Activated naive CD8-positive, alpha-beta T cell (primary cell): Measurements from ENCODE around the gene CYBRD1.
"Not testable (repeated sequence)": the region's sequence is repeated elsewhere in the genome, so short reads cannot be mapped to it uniquely, and the experiment has no call there.

Experiments used
- H3K27ac Mint-ChIP-seq: one replicate; pipeline ENCODE4 v1.8.0; 2021; ENCODE audit warnings: mixed read lengths
- H3K27me3 Mint-ChIP-seq: one replicate; pipeline ENCODE4 v1.8.0; 2021; ENCODE audit warnings: mixed read lengths
- H3K36me3 Mint-ChIP-seq: one replicate; pipeline ENCODE4 v1.8.0; 2021; ENCODE audit warnings: mixed read lengths
- H3K4me1 Mint-ChIP-seq: one replicate; pipeline ENCODE4 v1.8.0; 2021; ENCODE audit warnings: low read depth, mixed read lengths
- H3K4me3 Mint-ChIP-seq: one replicate; pipeline ENCODE4 v1.8.0; 2021; ENCODE audit warnings: mild to moderate bottlenecking, mixed read lengths
- H3K9me3 Mint-ChIP-seq: one replicate; pipeline ENCODE4 v1.8.0; 2021; ENCODE audit warnings: low read depth, mixed read lengths

Gene CYBRD1

DNA sequence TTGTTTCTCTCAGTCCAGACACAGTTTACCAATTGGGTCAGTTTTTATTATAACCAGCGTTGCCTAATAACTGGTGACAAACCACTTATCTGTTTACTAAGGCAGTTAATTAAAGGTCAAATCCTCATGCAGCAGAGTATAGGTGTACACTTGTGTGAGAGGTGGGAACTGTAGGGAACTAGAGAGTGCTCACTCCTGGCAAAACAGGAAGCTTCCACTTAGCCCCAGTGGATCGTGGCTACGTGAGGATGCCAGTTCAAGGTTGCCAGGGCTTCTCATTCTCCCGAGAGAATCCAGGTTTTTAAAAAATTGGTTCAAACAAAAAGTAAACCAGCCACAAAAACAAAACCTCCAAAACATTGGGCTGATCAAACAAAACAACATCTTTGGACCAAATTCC lies 8.1 kb downstream of the CYBRD1 start:
- H3K27me3 Mint-ChIP-seq, result peaks cover 15% of the 10 kb centered on the region
- H3K9me3 Mint-ChIP-seq, result peaks cover 5% of the 10 kb centered on the region
- no peak overlapping the region for H3K4me3 Mint-ChIP-seq
- H3K4me1 Mint-ChIP-seq, result no peaks in the 10 kb centered on the region
- no peak overlapping the region for H3K27ac Mint-ChIP-seq
- H3K36me3 Mint-ChIP-seq, result peaks cover 4% of the 10 kb centered on the region

DNA sequence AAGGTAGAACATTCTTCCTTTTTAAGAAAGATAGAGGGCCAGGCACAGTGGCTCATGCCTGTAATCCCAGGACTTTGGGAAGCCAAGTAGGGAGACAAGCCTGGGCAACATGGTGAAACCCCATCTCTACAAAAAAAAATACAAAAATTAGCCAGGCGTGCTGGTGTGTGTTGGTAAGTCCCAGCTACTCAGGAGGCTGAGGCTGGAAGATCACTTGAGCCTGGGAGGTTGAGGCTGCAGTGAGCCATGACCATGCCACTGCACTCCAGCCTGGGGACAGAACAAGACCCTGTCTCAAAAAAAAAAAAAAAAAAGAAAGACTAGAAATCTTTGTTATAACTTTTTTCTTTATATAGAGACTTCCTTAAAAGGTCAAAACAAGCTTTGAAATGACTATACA lies 8.6 kb downstream of the CYBRD1 start:
- H3K9me3 Mint-ChIP-seq, H3K27ac Mint-ChIP-seq, H3K4me3 Mint-ChIP-seq, H3K4me1 Mint-ChIP-seq, H3K36me3 Mint-ChIP-seq: not testable (repeated sequence)
- H3K27me3 Mint-ChIP-seq, result peaks cover 14% of the 10 kb centered on the region

DNA sequence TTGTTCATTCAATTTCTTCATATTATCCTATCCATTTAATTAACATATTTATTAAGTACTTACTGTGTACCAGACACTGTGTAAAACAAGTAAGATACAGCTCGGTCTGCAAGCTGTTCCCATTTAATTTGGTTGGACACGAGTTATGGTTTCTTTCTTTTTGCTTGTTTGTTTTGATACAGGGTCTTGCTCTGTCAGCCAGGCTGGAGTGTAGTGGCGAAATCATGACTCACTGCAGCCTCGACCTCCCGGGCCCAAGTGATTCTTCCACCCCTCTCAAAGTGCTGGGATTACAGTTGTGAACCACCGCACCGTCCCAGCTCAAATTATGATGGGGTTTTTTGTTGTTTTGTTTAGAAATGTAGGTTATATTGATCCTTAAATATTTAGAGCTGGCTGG lies 9.0 kb downstream of the CYBRD1 start:
- no peak overlapping the region for H3K4me3 Mint-ChIP-seq
- H3K4me1 Mint-ChIP-seq, result no peaks in the 10 kb centered on the region
- peaks cover 14% of the 10 kb centered on the region for H3K27me3 Mint-ChIP-seq
- peaks cover 4% of the 10 kb centered on the region for H3K36me3 Mint-ChIP-seq
- peaks cover 5% of the 10 kb centered on the region for H3K9me3 Mint-ChIP-seq
- H3K27ac Mint-ChIP-seq, result no peak overlapping the region

DNA sequence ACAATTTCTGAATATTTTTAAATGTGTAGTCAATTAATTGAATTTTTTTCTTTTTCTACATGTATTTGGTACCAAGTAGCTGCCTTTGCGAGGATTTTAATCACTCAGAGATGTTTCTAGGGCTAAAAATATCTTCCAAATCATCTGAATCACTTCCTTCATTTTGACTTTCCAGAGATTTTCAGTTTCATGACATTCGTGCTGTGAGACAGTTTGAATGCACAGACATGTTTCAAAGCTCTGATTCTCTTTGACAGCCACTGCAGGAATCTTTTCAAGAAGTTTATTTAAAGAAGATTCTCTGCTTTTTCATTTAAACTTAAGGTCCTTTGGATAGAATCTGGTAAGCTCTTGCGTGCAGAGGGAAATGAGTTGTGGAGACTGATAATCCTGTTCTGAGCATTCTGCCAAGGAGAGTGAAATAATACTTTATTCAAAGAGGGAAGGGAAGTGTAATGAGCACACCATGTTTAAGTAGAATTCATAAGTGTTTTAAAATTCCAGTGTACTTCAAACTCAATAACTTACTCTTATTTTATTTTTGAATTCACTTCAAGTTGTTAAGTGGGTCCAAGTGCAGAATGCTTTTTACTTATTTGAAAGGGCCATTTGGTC lies 9.7 kb downstream of the CYBRD1 start:
- Mint-ChIP-seq H3K27ac (no peak overlapping the region), H3K4me3 (no peak overlapping the region), H3K4me1 (no peaks in the 10 kb centered on the region), H3K27me3 (peaks cover 14% of the 10 kb centered on the region), H3K36me3 (peaks cover 4% of the 10 kb centered on the region), H3K9me3 (peaks cover 5% of the 10 kb centered on the region)

DNA sequence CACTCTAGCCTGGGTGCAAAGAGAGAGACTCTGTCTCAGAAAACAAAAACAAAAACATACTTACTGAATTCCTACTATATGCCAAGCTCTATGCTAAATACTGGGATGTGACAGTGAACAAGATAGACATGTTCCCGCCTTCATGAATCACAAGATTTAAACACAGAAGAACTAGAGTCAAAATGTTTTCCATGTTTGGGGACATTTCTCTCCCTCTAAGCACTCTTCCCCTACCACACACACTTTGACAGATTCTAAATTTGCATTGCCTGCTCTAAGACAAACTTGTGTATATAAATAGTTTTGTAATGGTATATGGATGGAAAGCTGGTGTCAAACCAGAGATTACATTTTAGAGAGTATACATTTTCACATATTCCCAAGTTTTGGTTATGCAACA lies 11.1 kb downstream of the CYBRD1 start:
- Mint-ChIP-seq H3K36me3 (peaks cover 4% of the 10 kb centered on the region), H3K27ac (no peak overlapping the region), H3K4me1 (no peaks in the 10 kb centered on the region), H3K9me3 (peaks cover 5% of the 10 kb centered on the region), H3K4me3 (no peak overlapping the region), H3K27me3 (peaks cover 14% of the 10 kb centered on the region)

DNA sequence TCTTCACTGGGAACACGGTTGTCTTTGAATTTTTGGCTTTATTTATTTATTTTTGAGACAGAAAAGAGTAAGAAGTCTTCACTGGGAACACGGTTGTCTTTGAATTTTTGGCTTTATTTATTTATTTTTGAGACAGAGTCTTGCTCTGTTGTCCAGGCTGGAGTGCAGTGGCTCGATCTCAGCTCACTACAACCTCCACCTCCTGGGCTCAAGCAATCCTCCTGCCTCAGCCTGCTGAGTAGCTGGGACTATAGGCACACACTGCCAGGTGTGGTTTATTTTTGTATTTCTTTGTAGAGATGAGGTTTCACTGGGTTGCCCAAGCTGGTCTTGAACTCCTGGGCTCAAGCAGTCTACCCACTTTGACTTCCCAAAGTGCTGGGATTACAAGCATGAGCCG lies 13.3 kb downstream of the CYBRD1 start:
- H3K27ac Mint-ChIP-seq, H3K4me1 Mint-ChIP-seq, H3K9me3 Mint-ChIP-seq, H3K4me3 Mint-ChIP-seq, H3K36me3 Mint-ChIP-seq, H3K27me3 Mint-ChIP-seq: not testable (repeated sequence)

DNA sequence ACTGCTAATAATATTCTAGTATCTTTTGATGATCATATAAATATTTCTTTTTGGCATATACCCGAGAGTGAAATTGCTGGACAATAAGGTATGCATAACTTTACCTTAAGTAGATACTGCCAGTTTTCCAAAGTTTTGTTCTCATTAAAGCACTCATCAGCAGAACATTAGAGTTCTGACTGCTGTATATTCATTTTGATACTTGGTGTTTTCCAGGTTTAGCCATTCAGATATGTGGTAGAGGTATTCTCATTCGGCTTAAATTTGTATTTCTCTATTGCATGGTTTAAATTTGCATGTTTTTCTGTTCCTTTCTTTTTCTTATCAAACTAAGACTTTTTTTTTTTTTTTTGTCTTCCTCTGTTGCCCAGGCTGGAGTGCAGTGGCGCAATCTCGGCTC lies 18.2 kb downstream of the CYBRD1 start:
- H3K27me3 Mint-ChIP-seq, result peaks cover 5% of the 10 kb centered on the region
- no peak overlapping the region for H3K4me3 Mint-ChIP-seq
- H3K27ac Mint-ChIP-seq, result no peak overlapping the region
- H3K36me3 Mint-ChIP-seq, result peaks cover 3% of the 10 kb centered on the region
- H3K4me1 Mint-ChIP-seq, result no peaks in the 10 kb centered on the region
- no peaks in the 10 kb centered on the region for H3K9me3 Mint-ChIP-seq

DNA sequence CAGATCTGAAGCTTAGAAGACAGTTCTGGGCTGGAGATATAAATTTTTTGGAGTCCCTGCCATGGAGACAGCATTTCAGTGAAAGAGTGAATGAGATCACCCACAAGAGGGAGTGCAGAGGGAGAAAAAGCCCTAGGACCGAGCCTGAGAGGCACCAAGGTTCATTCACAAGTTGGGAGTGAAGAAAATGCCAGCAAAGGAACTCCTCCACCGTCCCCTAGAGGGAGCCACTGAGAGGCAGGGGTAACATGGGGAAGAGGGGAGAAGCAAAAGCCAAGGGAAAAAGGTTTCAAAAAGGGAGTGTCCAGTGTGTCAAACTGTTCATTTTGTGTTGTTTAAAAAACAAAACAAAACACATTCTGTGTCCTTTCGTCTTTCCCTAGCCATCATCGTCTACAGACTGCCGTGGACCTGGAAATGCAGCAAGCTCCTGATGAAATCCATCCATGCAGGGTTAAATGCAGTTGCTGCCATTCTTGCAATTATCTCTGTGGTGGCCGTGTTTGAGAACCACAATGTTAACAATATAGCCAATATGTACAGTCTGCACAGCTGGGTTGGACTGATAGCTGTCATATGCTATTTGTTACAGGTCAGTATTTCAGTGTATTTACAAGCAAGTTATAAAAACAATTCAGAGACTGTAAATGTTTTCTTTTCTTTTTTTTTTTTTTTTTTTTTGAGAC lies 19.1 kb downstream of the CYBRD1 start:
- Mint-ChIP-seq H3K4me3 (no peak overlapping the region), H3K27me3 (peaks cover 7% of the 10 kb centered on the region), H3K36me3 (peaks cover 3% of the 10 kb centered on the region)

DNA sequence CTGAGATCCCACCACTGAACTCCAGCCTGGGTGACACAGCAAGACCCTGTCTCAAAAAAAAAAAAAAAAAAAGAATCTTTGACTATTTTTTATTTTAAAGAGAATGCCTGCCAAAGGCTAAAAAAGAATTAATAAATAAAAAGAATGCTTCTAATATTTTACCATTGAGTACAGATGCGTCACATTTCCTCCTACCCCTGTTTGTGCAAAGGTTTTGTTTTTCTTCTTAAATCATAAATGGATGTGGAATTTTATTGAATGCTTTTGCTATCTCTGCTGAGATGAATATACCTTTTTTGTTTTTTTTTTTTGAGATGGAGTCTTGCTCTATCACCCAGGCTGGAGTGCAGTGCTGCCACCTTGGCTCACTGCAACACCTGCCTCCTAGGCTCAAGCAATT lies 22.8 kb downstream of the CYBRD1 start:
- no peak overlapping the region for H3K27ac Mint-ChIP-seq
- peaks cover 5% of the 10 kb centered on the region for H3K27me3 Mint-ChIP-seq
- H3K36me3 Mint-ChIP-seq, result peaks cover 3% of the 10 kb centered on the region
- H3K4me3 Mint-ChIP-seq, result no peak overlapping the region
- no peaks in the 10 kb centered on the region for H3K4me1 Mint-ChIP-seq
- H3K9me3 Mint-ChIP-seq, result no peaks in the 10 kb centered on the region

More for the DNA sequence above, 19.1 kb downstream of the CYBRD1 start:
- no peak overlapping the region for H3K27ac Mint-ChIP-seq
- no peaks in the 10 kb centered on the region for H3K9me3 Mint-ChIP-seq
- no peaks in the 10 kb centered on the region for H3K4me1 Mint-ChIP-seq

DNA sequence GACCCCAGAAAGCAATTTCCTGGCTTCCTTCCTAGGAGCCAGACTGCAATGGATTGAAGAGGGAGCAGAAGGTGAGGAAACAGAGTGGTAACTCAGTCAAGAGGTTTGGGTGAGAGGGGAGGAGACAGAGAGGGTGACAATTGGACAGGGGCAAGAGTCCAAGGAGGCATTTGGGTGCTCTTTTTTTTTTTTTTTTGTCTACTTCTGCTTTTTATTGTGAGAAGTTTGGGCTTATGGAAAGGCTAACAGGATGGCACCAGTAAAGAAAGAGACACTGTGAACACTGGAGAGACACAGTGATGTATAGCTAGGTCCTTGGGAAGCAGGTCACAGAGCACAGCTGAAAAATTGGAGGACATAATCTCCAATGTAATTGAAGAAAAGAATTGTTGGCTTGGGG lies 25.0 kb downstream of the CYBRD1 start:
- no peak overlapping the region for H3K27ac Mint-ChIP-seq
- H3K36me3 Mint-ChIP-seq, result no peaks in the 10 kb centered on the region
- no peak overlapping the region for H3K4me3 Mint-ChIP-seq
- H3K9me3 Mint-ChIP-seq, result no peaks in the 10 kb centered on the region
- H3K27me3 Mint-ChIP-seq, result peaks cover 3% of the 10 kb centered on the region
- no peaks in the 10 kb centered on the region for H3K4me1 Mint-ChIP-seq

DNA sequence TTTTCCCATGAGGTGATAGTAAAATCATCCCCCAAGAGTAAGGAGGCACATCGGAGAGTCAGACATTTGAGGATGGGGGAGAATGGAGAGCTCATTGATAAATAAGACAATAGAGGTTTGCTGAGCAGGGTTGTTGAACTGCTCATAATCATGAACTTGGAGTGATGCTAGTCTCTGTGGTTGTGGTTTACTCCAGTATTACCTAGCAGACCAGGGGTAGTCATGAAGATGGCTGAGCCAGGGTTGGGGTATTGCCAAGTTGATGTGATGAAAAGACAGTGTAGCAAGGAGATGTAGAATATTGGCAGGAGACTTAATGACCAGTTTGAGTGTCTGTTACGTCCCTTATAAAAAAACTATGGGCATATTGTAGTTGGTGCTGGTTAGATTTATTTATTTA lies 25.4 kb downstream of the CYBRD1 start:
- no peaks in the 10 kb centered on the region for H3K9me3 Mint-ChIP-seq
- no peak overlapping the region for H3K4me3 Mint-ChIP-seq
- H3K27me3 Mint-ChIP-seq, result peaks cover 4% of the 10 kb centered on the region
- no peak overlapping the region for H3K27ac Mint-ChIP-seq
- H3K36me3 Mint-ChIP-seq, result no peaks in the 10 kb centered on the region
- no peaks in the 10 kb centered on the region for H3K4me1 Mint-ChIP-seq

DNA sequence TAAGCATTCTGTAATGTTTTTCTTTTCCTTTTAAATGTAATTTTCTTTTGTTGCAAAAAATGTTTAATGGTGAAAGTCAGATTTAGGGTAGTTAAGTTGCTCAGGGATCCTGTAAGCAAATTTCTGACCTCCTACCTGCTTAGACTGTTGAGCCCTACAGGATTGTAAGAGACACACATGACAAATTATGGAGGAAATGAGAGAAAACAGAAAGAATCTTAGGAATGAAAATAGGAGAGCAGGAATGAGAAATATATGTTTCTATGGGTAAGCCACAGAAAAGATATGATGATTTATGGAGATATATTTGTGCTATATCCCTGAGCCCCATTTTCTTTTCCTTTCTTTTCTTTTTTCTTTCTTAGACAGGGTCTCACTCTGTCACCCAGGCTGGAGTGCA lies 28.3 kb downstream of the CYBRD1 start:
- no peaks in the 10 kb centered on the region for H3K9me3 Mint-ChIP-seq

DNA sequence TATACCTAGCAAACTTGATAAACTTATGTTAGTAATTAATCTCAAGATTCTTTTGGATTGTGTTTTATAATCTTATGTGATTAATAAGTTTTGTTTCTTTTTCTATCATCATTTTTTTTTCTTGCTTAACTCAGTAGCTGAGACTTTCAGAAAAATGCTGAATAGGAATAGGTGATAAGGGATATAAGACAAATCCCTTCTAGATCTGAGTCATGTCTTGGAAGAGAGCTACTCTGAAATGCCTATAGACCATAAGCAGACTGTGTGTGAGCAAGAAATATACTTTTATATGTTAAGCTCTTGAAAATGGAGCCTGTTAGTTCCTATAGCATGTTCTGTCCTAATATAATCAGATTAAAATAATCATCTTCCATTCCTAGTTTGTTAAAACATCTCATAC lies 29.6 kb downstream of the CYBRD1 start:
- Mint-ChIP-seq H3K36me3 (peaks cover 2% of the 10 kb centered on the region), H3K4me3 (no peak overlapping the region), H3K9me3 (no peaks in the 10 kb centered on the region), H3K4me1 (no peaks in the 10 kb centered on the region), H3K27ac (no peak overlapping the region), H3K27me3 (peaks cover 2% of the 10 kb centered on the region)

More for the DNA sequence above, 28.3 kb downstream of the CYBRD1 start:
- H3K4me1 Mint-ChIP-seq, result no peaks in the 10 kb centered on the region
- H3K27ac Mint-ChIP-seq, result no peak overlapping the region
- peaks cover 3% of the 10 kb centered on the region for H3K27me3 Mint-ChIP-seq
- no peak overlapping the region for H3K4me3 Mint-ChIP-seq
- H3K36me3 Mint-ChIP-seq, result peaks cover 2% of the 10 kb centered on the region

DNA sequence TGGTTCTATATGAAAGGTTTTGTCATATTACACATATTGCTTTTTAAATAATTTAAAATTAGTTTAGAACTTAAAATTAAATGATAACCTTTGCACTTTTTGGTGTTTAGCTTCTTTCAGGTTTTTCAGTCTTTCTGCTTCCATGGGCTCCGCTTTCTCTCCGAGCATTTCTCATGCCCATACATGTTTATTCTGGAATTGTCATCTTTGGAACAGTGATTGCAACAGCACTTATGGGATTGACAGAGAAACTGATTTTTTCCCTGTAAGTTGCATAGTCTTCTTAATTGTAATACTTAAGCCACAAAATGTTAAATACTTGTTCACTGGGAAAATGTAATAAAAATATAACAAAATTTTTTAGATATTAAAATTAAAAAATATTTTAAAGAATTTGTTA lies 31.0 kb downstream of the CYBRD1 start:
- Mint-ChIP-seq H3K9me3 (no peaks in the 10 kb centered on the region), H3K4me3 (no peak overlapping the region), H3K36me3 (peaks cover 2% of the 10 kb centered on the region), H3K27me3 (peaks cover 2% of the 10 kb centered on the region), H3K27ac (no peak overlapping the region), H3K4me1 (no peaks in the 10 kb centered on the region)

DNA sequence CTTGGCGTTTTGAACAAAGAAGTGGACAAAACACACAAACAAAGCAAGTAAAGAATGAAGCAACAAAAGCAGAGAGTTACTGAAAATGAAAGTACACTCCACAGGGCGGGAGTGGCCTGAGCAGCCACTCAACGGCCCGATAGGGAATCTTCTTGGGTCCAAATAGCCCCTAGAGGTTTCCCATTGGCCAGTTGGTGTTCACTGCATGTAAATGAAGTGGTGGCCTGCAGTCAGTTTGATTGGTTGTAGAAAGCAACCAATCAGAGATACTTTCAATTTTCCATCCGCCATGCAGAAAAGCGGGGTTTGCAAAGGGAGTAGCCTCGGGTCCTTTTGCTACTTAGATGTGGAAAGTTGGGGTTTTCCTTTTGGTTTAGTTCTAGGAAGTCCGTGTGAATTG lies 31.6 kb downstream of the CYBRD1 start:
- Mint-ChIP-seq H3K4me1 (no peaks in the 10 kb centered on the region), H3K27ac (no peak overlapping the region), H3K4me3 (no peak overlapping the region), H3K36me3 (peaks cover 2% of the 10 kb centered on the region), H3K9me3 (no peaks in the 10 kb centered on the region), H3K27me3 (peaks cover 3% of the 10 kb centered on the region)

DNA sequence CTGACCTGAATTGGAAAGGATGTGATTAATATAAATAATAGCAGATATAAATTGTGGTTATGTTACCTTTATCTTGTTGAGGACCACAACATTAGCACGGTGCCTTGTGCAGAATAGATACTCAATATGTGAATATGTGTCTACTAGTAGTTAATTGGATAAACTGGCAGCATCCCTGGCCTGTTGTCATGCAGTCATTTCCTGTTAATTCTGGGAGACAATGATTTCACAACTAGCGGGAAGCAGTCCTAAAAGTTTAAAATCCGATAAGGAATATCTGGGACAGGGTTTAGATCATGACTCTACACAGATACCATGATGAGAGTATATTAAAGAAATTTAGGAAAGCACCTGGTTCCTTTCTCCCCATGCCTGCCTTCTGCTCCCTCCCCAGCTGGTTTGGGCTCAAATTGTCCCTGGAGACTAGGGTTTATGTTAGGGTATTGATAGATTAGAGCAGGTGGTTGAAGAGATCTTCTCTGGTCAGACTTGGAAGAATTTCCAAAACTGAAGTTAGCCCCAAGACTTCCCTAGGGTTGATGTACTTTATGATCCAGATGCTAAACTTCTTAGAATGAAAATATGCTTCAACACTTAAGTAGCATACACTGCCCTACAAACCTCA lies 32.8 kb downstream of the CYBRD1 start:
- no peak overlapping the region for H3K27ac Mint-ChIP-seq
- H3K4me3 Mint-ChIP-seq, result no peak overlapping the region
- H3K9me3 Mint-ChIP-seq, result no peaks in the 10 kb centered on the region
- H3K27me3 Mint-ChIP-seq, result peaks cover 4% of the 10 kb centered on the region
- H3K36me3 Mint-ChIP-seq, result peaks cover 2% of the 10 kb centered on the region
- H3K4me1 Mint-ChIP-seq, result no peaks in the 10 kb centered on the region
